ENCODE measurements around the gene RYR2.
"Not testable (repeated sequence)": the region's sequence is repeated elsewhere in the genome, so short reads cannot be mapped to it uniquely, and the experiment has no call there.

The RYR2 gene

GRCh38 chr1:237779356-237779755, 737.4 kb downstream of the RYR2 start:
- DNase-seq (ENCODE audit: low spot score), result no peak

GRCh38 chr1:237786066-237786719, 744.2 kb downstream of the RYR2 start:
- no peak for DNase-seq (ENCODE audit: low spot score)

- DNase-seq (ENCODE audit: low spot score), result no peak
Measured at GRCh38 chr1:237788069-237788468, 746.1 kb downstream of the RYR2 start.

GRCh38 chr1:237789619-237790018, 747.6 kb downstream of the RYR2 start:
- no peak for DNase-seq (ENCODE audit: low spot score)

GRCh38 chr1:237791592-237791991, 749.6 kb downstream of the RYR2 start:
- DNase-seq (ENCODE audit: low spot score), result no peak

- DNase-seq (ENCODE audit: low spot score), result no peak
Measured at GRCh38 chr1:237792149-237792548, 750.2 kb downstream of the RYR2 start.

GRCh38 chr1:237792726-237793125, 750.7 kb downstream of the RYR2 start:
- no peak for DNase-seq (ENCODE audit: low spot score)

GRCh38 chr1:237794071-237794470, 752.1 kb downstream of the RYR2 start:
- no peak for DNase-seq (ENCODE audit: low spot score)

- no peak for DNase-seq (ENCODE audit: low spot score)
Measured at GRCh38 chr1:237795558-237795957, 753.6 kb downstream of the RYR2 start.

GRCh38 chr1:237799762-237800474, 757.9 kb downstream of the RYR2 start:
- DNase-seq (ENCODE audit: low spot score), result peak; percentile 70

- DNase-seq (ENCODE audit: low spot score), result no peak
Measured at GRCh38 chr1:237804516-237804915, 762.5 kb downstream of the RYR2 start.

GRCh38 chr1:237809099-237809498, 767.1 kb downstream of the RYR2 start:
- no peak for DNase-seq (ENCODE audit: low spot score)

GRCh38 chr1:237811633-237812032, 769.6 kb downstream of the RYR2 start:
- DNase-seq (ENCODE audit: low spot score), result no peak

GRCh38 chr1:237812061-237812460, 770.1 kb downstream of the RYR2 start:
- DNase-seq (ENCODE audit: low spot score), result no peak

- DNase-seq (ENCODE audit: low spot score), result peak; percentile 47
Measured at GRCh38 chr1:237814319-237814924, 772.4 kb downstream of the RYR2 start.

- DNase-seq (ENCODE audit: low spot score), result no peak
Measured at GRCh38 chr1:237817277-237817676, 775.3 kb downstream of the RYR2 start.

GRCh38 chr1:237820634-237821033, 778.6 kb downstream of the RYR2 start:
- not testable (repeated sequence) for DNase-seq (ENCODE audit: low spot score)

GRCh38 chr1:237832858-237833257, 790.9 kb downstream of the RYR2 start:
- DNase-seq (ENCODE audit: low spot score), result no peak

- DNase-seq (ENCODE audit: low spot score), result peak; percentile 15
Measured at GRCh38 chr1:237834048-237834447, 792.1 kb downstream of the RYR2 start.

- DNase-seq (ENCODE audit: low spot score), result no peak
Measured at GRCh38 chr1:237834461-237834860, 792.5 kb downstream of the RYR2 start.

GRCh38 chr1:237838320-237838719, 796.3 kb downstream of the RYR2 start:
- DNase-seq (ENCODE audit: low spot score), result no peak

GRCh38 chr1:237838904-237839534, 797.0 kb downstream of the RYR2 start:
- no peak for DNase-seq (ENCODE audit: low spot score)
